A549 (cell line): ENCODE measurements around the gene PARP9.

Experiments
- CHD4 ChIP-seq: fragments of 200-600 bp; sonication (generic); IDR thresholded peaks from 2 replicates; pipeline ENCODE4 v1.6.1; 2016; ENCODE audit warnings: antibody characterized with exemption, mild to moderate bottlenecking, borderline replicate concordance
- EP300 ChIP-seq, 2 experiments: fragments of >200 bp; sonication (Bioruptor Twin); formaldehyde crosslinking; IDR thresholded peaks; 2 replicates in 1 of 2; 3 replicates in 1 of 2; pipeline ENCODE4 v1.6.1; 2016 to 2017
- JUN ChIP-seq, 2 experiments: fragments of >200 bp; sonication (Bioruptor Twin); formaldehyde crosslinking; IDR thresholded peaks; 2 replicates in 1 of 2; 3 replicates in 1 of 2; pipeline ENCODE4 v1.6.1; 2016 to 2017
- JUNB ChIP-seq: fragments of >200 bp; sonication (Bioruptor Twin); formaldehyde crosslinking; IDR thresholded peaks from 2 replicates; pipeline ENCODE4 v1.6.1; 2016
- MYC ChIP-seq: IDR thresholded peaks from 2 replicates; pipeline ENCODE4 v1.6.1; 2012; ENCODE audit warnings: mild to moderate bottlenecking, inconsistent platforms, low read length, improper control_type of control experiment, borderline replicate concordance
- POLR2A ChIP-seq: IDR thresholded peaks from 2 replicates; pipeline ENCODE4 v1.6.1; 2012; ENCODE audit warnings: mild to moderate bottlenecking, low read length
- POLR2AphosphoS2 ChIP-seq: conservative IDR thresholded peaks from 2 replicates; pipeline ENCODE4 v1.6.1; 2012; ENCODE audit warnings: low read length, improper control_type of control experiment, inconsistent platforms
- RAD21 ChIP-seq, 2 experiments: fragments of >200 bp in 1 of 2; sonication (Bioruptor Twin) in 1 of 2; formaldehyde crosslinking in 1 of 2; IDR thresholded peaks in 1 of 2; conservative IDR thresholded peaks in 1 of 2; 2 replicates in 1 of 2; 3 replicates in 1 of 2; pipeline ENCODE4 v1.6.1; 2012 to 2018; ENCODE audit warnings: inconsistent platforms in 1 of 2
- ZSCAN20 ChIP-seq: fragments of 250-450 bp; sonication (Bioruptor Pico); IDR thresholded peaks from 2 replicates; pipeline ENCODE4 v1.8.0; 2022; ENCODE audit warnings: mild to moderate bottlenecking, moderate library complexity
- TF ChIP-seq, protein P1 (sequence below): fragments of >200 bp; sonication (Bioruptor Twin); formaldehyde crosslinking; IDR thresholded peaks from 3 replicates; pipeline ENCODE4 v1.5.1; 2016
- TF ChIP-seq, protein P2 (sequence below): fragments of 200-600 bp; sonication (generic); IDR thresholded peaks from 2 replicates; pipeline ENCODE4 v1.6.1; 2016; ENCODE audit warnings: antibody characterized with exemption, mild to moderate bottlenecking, moderate library complexity

DNA sequence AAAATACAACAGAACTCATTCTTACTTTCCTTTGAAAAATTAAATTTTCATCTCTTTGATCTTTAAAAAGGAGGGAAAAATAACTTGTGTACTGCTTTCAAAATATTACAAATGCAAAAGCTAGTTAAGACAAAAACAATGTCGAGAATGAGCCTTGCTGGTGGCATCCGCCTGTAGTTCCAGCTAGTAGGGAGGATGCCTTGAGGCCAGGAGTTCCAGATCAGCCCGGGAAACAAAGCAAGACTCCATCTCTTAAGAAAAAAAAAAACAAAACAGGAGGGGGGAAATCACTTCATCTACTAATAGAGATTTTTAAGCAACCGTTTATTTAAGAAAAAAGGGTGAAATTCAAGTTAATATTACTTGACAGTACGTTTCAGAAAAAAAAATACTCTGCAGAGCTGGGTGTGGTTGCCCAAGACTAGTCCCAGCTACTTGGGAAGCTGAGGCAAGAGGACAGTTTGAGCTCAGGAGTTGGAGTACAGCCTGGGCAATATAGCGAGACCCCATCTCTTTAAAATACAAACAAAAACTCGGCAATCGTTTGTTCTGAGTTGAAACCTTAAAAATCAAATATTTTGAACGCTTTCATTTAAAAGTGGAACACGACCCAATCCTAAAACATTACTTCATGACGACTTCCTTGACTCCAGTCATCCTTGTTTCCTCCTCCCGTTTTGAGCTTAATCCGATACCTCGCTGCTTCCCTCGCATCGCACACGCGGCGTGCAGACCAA, 50.5 kb downstream of the PARP9 start:
- TF ChIP-seq POLR2AphosphoS2: no peak
- TF ChIP-seq MYC: peak; percentile 81
- TF ChIP-seq, protein P1, sequence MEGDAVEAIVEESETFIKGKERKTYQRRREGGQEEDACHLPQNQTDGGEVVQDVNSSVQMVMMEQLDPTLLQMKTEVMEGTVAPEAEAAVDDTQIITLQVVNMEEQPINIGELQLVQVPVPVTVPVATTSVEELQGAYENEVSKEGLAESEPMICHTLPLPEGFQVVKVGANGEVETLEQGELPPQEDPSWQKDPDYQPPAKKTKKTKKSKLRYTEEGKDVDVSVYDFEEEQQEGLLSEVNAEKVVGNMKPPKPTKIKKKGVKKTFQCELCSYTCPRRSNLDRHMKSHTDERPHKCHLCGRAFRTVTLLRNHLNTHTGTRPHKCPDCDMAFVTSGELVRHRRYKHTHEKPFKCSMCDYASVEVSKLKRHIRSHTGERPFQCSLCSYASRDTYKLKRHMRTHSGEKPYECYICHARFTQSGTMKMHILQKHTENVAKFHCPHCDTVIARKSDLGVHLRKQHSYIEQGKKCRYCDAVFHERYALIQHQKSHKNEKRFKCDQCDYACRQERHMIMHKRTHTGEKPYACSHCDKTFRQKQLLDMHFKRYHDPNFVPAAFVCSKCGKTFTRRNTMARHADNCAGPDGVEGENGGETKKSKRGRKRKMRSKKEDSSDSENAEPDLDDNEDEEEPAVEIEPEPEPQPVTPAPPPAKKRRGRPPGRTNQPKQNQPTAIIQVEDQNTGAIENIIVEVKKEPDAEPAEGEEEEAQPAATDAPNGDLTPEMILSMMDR: no peak
- TF ChIP-seq, protein P2, sequence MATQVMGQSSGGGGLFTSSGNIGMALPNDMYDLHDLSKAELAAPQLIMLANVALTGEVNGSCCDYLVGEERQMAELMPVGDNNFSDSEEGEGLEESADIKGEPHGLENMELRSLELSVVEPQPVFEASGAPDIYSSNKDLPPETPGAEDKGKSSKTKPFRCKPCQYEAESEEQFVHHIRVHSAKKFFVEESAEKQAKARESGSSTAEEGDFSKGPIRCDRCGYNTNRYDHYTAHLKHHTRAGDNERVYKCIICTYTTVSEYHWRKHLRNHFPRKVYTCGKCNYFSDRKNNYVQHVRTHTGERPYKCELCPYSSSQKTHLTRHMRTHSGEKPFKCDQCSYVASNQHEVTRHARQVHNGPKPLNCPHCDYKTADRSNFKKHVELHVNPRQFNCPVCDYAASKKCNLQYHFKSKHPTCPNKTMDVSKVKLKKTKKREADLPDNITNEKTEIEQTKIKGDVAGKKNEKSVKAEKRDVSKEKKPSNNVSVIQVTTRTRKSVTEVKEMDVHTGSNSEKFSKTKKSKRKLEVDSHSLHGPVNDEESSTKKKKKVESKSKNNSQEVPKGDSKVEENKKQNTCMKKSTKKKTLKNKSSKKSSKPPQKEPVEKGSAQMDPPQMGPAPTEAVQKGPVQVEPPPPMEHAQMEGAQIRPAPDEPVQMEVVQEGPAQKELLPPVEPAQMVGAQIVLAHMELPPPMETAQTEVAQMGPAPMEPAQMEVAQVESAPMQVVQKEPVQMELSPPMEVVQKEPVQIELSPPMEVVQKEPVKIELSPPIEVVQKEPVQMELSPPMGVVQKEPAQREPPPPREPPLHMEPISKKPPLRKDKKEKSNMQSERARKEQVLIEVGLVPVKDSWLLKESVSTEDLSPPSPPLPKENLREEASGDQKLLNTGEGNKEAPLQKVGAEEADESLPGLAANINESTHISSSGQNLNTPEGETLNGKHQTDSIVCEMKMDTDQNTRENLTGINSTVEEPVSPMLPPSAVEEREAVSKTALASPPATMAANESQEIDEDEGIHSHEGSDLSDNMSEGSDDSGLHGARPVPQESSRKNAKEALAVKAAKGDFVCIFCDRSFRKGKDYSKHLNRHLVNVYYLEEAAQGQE: no peak
- no peak for TF ChIP-seq ZSCAN20 (CRISPR knock-in tag)
- TF ChIP-seq JUNB: no peak
- no peak for TF ChIP-seq JUN (IDR thresholded peaks at IDR 0.05)
- TF ChIP-seq RAD21 (conservative IDR thresholded peaks at IDR 0.05 in 1 of 2, IDR thresholded peaks at IDR 0.05 in 1 of 2): no peak
- no peak for TF ChIP-seq POLR2A
- no peak for TF ChIP-seq CHD4
- no peak for TF ChIP-seq EP300 (IDR thresholded peaks at IDR 0.05)
